ENCODE measurements around the gene MINDY2.

The MINDY2 gene

GRCh38 chr15:58889363-58889762, 118.3 kb downstream of the MINDY2 start:
- DNase-seq: no peak

GRCh38 chr15:58898150-58898680, 127.1 kb downstream of the MINDY2 start:
- DNase-seq: no peak

- no peak for DNase-seq
Observed at GRCh38 chr15:58900631-58901030, 129.5 kb downstream of the MINDY2 start.

- no peak for DNase-seq
Observed at GRCh38 chr15:58908550-58909309, 137.6 kb downstream of the MINDY2 start.

GRCh38 chr15:58909616-58910015, 138.5 kb downstream of the MINDY2 start:
- DNase-seq: no peak

GRCh38 chr15:58910456-58910855, 139.4 kb downstream of the MINDY2 start:
- no peak for DNase-seq
